ENCODE results near the gene ARMS2. TPM values are rescaled to one million over a fixed set of nuclear protein-coding genes. Genes with fewer than 3 reads are reported as not detected.

The ARMS2 gene
- total RNA-seq, 2 experiments from 2014 or later = not detected

GRCh38 chr10:122461367-122461728, 6.9 kb downstream of the ARMS2 start, which contains the start of gene HTRA1:
Gene HTRA1, plus strand, starts transcription at chr10:122461553. Its CDS starts 100 bp downstream, at chr10:122461653.
- CTCF ChIA-PET (ENCODE audit: unreplicated experiment) = no interaction called here
- Histone ChIP-seq H3K36me3 (ENCODE audit: insufficient read depth, low read length) (no peaks in the 10 kb centered on the region), H3K4me1 (ENCODE audit: insufficient read depth, low read length, poor library complexity, severe bottlenecking) (no peaks in the 10 kb centered on the region), H3K9me3 (ENCODE audit: low read length) (no peaks in the 10 kb centered on the region), H4K20me1 (ENCODE audit: insufficient read depth, low read length) (no peaks in the 10 kb centered on the region), H3K27ac (ENCODE audit: low read depth, low read length, poor library complexity, severe bottlenecking) (no peak within 1 kb of the TSS), H3K9me2 (ENCODE audit: insufficient read depth, low read length) (no peaks in the 10 kb centered on the region), H3K4me2 (ENCODE audit: low read length) (no peak within 1 kb of the TSS), H3K4me3 (ENCODE audit: low read depth, low read length, poor library complexity, severe bottlenecking) (no peak within 1 kb of the TSS), H3K79me2 (ENCODE audit: insufficient read depth, low read depth, low read length) (no peaks in the 10 kb centered on the region), H2AFZ (ENCODE audit: low read length) (no peak within 1 kb of the TSS)
- POLR2A ChIA-PET = no interaction called here
- TF ChIP-seq CTCF (conservative IDR thresholded peaks at IDR 0.05; ENCODE audit: low read length) (no peak), EZH2phosphoT487 (IDR thresholded peaks at IDR 0.05; ENCODE audit: borderline replicate concordance, low read depth, low read length) (no peak)
- DNase-seq (ENCODE audit: low spot score) = no peak
- no TSS peak for BruUV-seq (replicated peaks)
- intact Hi-C loops (cut with micrococcal nuclease; ENCODE audit: unreplicated experiment) = no loop called here

GRCh38 chr10:122461729-122462532, 7.5 kb downstream of the ARMS2 start:
- no peak for TF ChIP-seq CTCF (conservative IDR thresholded peaks at IDR 0.05; ENCODE audit: low read length)
- TF ChIP-seq EZH2phosphoT487 (IDR thresholded peaks at IDR 0.05; ENCODE audit: borderline replicate concordance, low read depth, low read length) = no peak
- intact Hi-C loops (cut with micrococcal nuclease; ENCODE audit: unreplicated experiment) = no loop called here
- Histone ChIP-seq H3K9me3 (ENCODE audit: low read length) (no peaks in the 10 kb centered on the region), H3K9me2 (ENCODE audit: insufficient read depth, low read length) (no peaks in the 10 kb centered on the region), H4K20me1 (ENCODE audit: insufficient read depth, low read length) (no peaks in the 10 kb centered on the region), H3K79me2 (ENCODE audit: insufficient read depth, low read depth, low read length) (no peaks in the 10 kb centered on the region), H3K4me3 (ENCODE audit: low read depth, low read length, poor library complexity, severe bottlenecking) (no peak overlapping the region), H3K27ac (ENCODE audit: low read depth, low read length, poor library complexity, severe bottlenecking) (no peak overlapping the region), H3K4me1 (ENCODE audit: insufficient read depth, low read length, poor library complexity, severe bottlenecking) (no peaks in the 10 kb centered on the region), H3K36me3 (ENCODE audit: insufficient read depth, low read length) (no peaks in the 10 kb centered on the region), H3K4me2 (ENCODE audit: low read length) (no peak overlapping the region), H2AFZ (ENCODE audit: low read length) (no peak overlapping the region)
- CTCF ChIA-PET (ENCODE audit: unreplicated experiment) = no interaction called here
- no peak for DNase-seq (ENCODE audit: low spot score)
- no TSS peak for BruUV-seq (replicated peaks)
- POLR2A ChIA-PET = no interaction called here
